Panc1 (cell line): Measurements from ENCODE around the gene KIF3B. TPM values are rescaled to one million over a fixed set of nuclear protein-coding genes. Genes with fewer than 3 reads are reported as not detected.

ENCODE experiments used
- ATAC-seq: fragments of 200-7000 bp; cut with Tn5 transposase; 2 replicates; pipeline ENCODE4 v1.9.1; 2020; ENCODE audit warnings: mild to moderate bottlenecking, moderate library complexity
- BruUV-seq: library from RNA; stranded (reverse); fragments of 400-500 nt; replicated peaks from 2 replicates; lab custom pipeline; 2021; lab: Mats Ljungman, UMichigan
- CTCF ChIA-PET: fragments of 300-600 bp; sonication (Branson Sonifier 250); formaldehyde crosslinking; loops from one replicate; lab custom pipeline; 2022; ENCODE audit warnings: antibody characterized with exemption; lab: Charles Lee
- POLR2A ChIA-PET: fragments of 300-600 bp; sonication (Branson Sonifier 250); formaldehyde crosslinking; loops from one replicate; lab custom pipeline; 2022; ENCODE audit warnings: antibody characterized with exemption; lab: Charles Lee
- DNase-seq: peaks from one replicate; pipeline ENCODE4 v3.0.0-alpha.2; 2010; ENCODE audit warnings: low read depth, low spot score
- H3K27ac ChIP-seq: 2 replicates; pipeline ENCODE4 v1.5.1; 2011; ENCODE audit warnings: mild to moderate bottlenecking, low read length, inconsistent platforms
- H3K27me3 ChIP-seq: fragments of 200-500 bp; sonication (Bioruptor generic); 2 replicates; pipeline ENCODE4 v1.6.0; 2014; ENCODE audit warnings: low read length, inconsistent platforms; ENCODE audit not compliant: control insufficient read depth, insufficient read depth
- H3K36me3 ChIP-seq: fragments of 200-500 bp; sonication (Bioruptor generic); 2 replicates; pipeline ENCODE4 v1.5.1; 2014; ENCODE audit warnings: inconsistent platforms, mild to moderate bottlenecking, low read length, moderate library complexity; ENCODE audit not compliant: control insufficient read depth, insufficient read depth
- H3K4me1 ChIP-seq: 2 replicates; pipeline ENCODE4 v1.5.1; 2011; ENCODE audit warnings: inconsistent platforms, mild to moderate bottlenecking, low read length, moderate library complexity; ENCODE audit not compliant: control insufficient read depth, insufficient read depth
- H3K4me3 ChIP-seq, 2 experiments: 2 replicates each; pipeline ENCODE4 v1.5.1; 2011 to 2012; ENCODE audit warnings: low read depth in 2 of 2, low read length in 2 of 2, mild to moderate bottlenecking in 2 of 2, inconsistent platforms in 1 of 2, moderate library complexity in 1 of 2
- H3K9me3 ChIP-seq: fragments of 200-500 bp; sonication (Bioruptor generic); 2 replicates; pipeline ENCODE4 v1.5.1; 2014; ENCODE audit warnings: low read depth, mild to moderate bottlenecking, inconsistent platforms, low read length, moderate library complexity; ENCODE audit not compliant: control insufficient read depth, insufficient read depth
- POLR2AphosphoS5 ChIP-seq: IDR thresholded peaks from 2 replicates; pipeline ENCODE4 v1.6.1; 2012; ENCODE audit warnings: mild to moderate bottlenecking, low read depth, low read length, moderate library complexity
- SIN3A ChIP-seq: IDR thresholded peaks from 2 replicates; pipeline ENCODE4 v1.6.1; 2012; ENCODE audit warnings: low read depth, mild to moderate bottlenecking, low read length, moderate library complexity, borderline replicate concordance; ENCODE audit not compliant: insufficient read depth
- TCF7L2 ChIP-seq: IDR thresholded peaks from 2 replicates; pipeline ENCODE4 v1.6.1; 2011; ENCODE audit warnings: mild to moderate bottlenecking, low read depth, low read length, inconsistent platforms
- in situ Hi-C: cut with HindIII; loops from 2 replicates; pipeline ENCODE4 v1.10.0; 2016; ENCODE audit warnings: low sequenced_read_pairs, low pct_unique_long_range_greater_than_20kb
- intact Hi-C: fragments of 100-400 bp; cut with micrococcal nuclease; formaldehyde crosslinking; loops from one replicate; pipeline ENCODE4 v1.10.0; 2022; ENCODE audit not compliant: unreplicated experiment
- total RNA-seq: library from RNA; stranded (reverse); gene quantifications from one replicate; pipeline ENCODE4 v1.2.1, GENCODE V29; 2021; ENCODE audit not compliant: unreplicated experiment
- TF ChIP-seq, protein P1 (sequence below): fragments of 450-650 bp; IDR thresholded peaks from 2 replicates; pipeline ENCODE4 v1.5.1; 2017; ENCODE audit warnings: mild to moderate bottlenecking
- TF ChIP-seq, protein P2 (sequence below), 2 experiments: IDR thresholded peaks; 2 replicates each; pipeline ENCODE4 v1.6.1; 2011 to 2012; ENCODE audit warnings: low read depth in 2 of 2, control low read depth in 1 of 2, low read length in 1 of 2, mild to moderate bottlenecking in 1 of 2, moderate library complexity in 1 of 2; ENCODE audit not compliant: insufficient read depth in 1 of 2

Gene KIF3B
- total RNA-seq, 1 experiment from 2014 or later = 67.8 TPM

DNA sequence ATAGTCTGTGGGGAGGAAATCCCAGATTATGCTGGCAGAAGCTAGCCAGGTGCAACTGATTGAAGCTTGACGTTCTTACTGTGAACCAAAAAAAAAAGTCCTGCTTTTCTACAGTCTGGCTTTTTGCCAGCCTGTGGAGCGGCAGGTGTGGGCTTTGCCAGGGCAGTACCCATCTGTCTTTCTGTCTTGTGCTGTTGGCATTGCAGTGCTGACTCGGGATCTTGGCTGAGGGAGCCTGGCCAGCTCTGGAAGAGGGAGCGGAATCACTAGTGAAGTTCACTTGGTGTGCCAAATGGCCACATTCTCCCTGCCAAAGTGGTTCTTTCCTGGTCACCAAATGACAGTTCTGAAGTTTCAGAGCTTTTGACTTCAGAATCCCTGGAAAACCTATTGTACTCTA, 5.0 kb downstream of the KIF3B start:
- ChIA-PET POLR2A (interaction anchor here (0.6 kb wide), 1 partner anchor 339 kb away, joined by 3 read pairs; no protein-coding TSS in a partner anchor), CTCF (no interaction called here)
- in situ Hi-C loops (no loop called here), intact Hi-C loops (no loop called here)
- no peaks in the 10 kb centered on the region for H3K27me3 ChIP-seq
- no peaks in the 10 kb centered on the region for H3K9me3 ChIP-seq
- no peak for DNase-seq
- H3K4me3 ChIP-seq = no peak overlapping the region
- H3K27ac ChIP-seq = no peak overlapping the region
- no peak for TF ChIP-seq SIN3A
- TF ChIP-seq, protein P1, sequence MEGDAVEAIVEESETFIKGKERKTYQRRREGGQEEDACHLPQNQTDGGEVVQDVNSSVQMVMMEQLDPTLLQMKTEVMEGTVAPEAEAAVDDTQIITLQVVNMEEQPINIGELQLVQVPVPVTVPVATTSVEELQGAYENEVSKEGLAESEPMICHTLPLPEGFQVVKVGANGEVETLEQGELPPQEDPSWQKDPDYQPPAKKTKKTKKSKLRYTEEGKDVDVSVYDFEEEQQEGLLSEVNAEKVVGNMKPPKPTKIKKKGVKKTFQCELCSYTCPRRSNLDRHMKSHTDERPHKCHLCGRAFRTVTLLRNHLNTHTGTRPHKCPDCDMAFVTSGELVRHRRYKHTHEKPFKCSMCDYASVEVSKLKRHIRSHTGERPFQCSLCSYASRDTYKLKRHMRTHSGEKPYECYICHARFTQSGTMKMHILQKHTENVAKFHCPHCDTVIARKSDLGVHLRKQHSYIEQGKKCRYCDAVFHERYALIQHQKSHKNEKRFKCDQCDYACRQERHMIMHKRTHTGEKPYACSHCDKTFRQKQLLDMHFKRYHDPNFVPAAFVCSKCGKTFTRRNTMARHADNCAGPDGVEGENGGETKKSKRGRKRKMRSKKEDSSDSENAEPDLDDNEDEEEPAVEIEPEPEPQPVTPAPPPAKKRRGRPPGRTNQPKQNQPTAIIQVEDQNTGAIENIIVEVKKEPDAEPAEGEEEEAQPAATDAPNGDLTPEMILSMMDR = no peak
- TF ChIP-seq, protein P2, sequence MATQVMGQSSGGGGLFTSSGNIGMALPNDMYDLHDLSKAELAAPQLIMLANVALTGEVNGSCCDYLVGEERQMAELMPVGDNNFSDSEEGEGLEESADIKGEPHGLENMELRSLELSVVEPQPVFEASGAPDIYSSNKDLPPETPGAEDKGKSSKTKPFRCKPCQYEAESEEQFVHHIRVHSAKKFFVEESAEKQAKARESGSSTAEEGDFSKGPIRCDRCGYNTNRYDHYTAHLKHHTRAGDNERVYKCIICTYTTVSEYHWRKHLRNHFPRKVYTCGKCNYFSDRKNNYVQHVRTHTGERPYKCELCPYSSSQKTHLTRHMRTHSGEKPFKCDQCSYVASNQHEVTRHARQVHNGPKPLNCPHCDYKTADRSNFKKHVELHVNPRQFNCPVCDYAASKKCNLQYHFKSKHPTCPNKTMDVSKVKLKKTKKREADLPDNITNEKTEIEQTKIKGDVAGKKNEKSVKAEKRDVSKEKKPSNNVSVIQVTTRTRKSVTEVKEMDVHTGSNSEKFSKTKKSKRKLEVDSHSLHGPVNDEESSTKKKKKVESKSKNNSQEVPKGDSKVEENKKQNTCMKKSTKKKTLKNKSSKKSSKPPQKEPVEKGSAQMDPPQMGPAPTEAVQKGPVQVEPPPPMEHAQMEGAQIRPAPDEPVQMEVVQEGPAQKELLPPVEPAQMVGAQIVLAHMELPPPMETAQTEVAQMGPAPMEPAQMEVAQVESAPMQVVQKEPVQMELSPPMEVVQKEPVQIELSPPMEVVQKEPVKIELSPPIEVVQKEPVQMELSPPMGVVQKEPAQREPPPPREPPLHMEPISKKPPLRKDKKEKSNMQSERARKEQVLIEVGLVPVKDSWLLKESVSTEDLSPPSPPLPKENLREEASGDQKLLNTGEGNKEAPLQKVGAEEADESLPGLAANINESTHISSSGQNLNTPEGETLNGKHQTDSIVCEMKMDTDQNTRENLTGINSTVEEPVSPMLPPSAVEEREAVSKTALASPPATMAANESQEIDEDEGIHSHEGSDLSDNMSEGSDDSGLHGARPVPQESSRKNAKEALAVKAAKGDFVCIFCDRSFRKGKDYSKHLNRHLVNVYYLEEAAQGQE (IDR thresholded peaks at IDR 0.05; ENCODE audit: insufficient read depth in 1 of 2, low read depth in 2 of 2, low read length in 1 of 2) = no peak
- no peak for TF ChIP-seq TCF7L2
- no peak for TF ChIP-seq POLR2AphosphoS5
- H3K4me1 ChIP-seq = peaks cover 27% of the 10 kb centered on the region
- peaks cover 4% of the 10 kb centered on the region; the same call in 1 of the 2 replicates for H3K36me3 ChIP-seq
- BruUV-seq = no TSS peak
- ATAC-seq = no peak

DNA sequence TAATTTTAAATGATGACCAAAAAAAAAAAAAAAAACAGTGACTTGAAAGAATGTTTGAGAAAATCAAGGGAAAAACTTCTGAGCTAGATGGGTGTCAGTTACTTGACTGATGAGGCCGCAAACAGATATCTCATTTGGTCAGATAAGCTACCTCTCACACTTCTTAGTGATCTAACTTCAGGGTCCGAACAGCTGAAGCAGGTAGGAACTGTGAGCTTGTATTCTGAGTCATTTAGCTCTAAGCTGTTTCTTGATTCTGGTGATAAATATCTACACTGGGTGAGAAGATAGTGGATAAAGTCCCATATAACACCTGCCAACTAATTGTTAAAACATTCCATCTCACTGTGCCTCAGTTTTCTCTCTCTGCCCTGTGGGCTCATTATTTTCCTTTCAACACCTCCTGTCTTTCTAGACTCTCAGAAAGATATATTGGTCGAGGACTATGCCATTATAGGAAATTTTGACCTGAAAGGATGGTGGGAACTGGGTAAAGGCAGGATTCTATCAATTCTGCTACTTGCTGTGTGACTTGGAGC, 7.7 kb downstream of the KIF3B start:
- Histone ChIP-seq H3K36me3 (peaks cover 4% of the 10 kb centered on the region; the same call in 1 of the 2 replicates), H3K4me1 (peaks cover 18% of the 10 kb centered on the region), H3K27ac (no peak overlapping the region), H3K9me3 (no peaks in the 10 kb centered on the region), H3K4me3 (no peak overlapping the region), H3K27me3 (no peaks in the 10 kb centered on the region)
- in situ Hi-C loops (no loop called here), intact Hi-C loops (no loop called here)
- ChIA-PET POLR2A (interaction anchor here (0.6 kb wide), 1 partner anchor 52 kb away, joined by 4 read pairs; no protein-coding TSS in a partner anchor), CTCF (no interaction called here)
- ATAC-seq = no peak
- no peak for DNase-seq
- no TSS peak for BruUV-seq
- TF ChIP-seq SIN3A (no peak), TCF7L2 (no peak), POLR2AphosphoS5 (no peak)
- TF ChIP-seq, protein P2 (IDR thresholded peaks at IDR 0.05; ENCODE audit: insufficient read depth in 1 of 2, low read depth in 2 of 2, low read length in 1 of 2) = no peak
- TF ChIP-seq, protein P1 = no peak
